B cell (primary cell): ENCODE data around the gene PRICKLE2. TPM values are rescaled to one million over a fixed set of nuclear protein-coding genes. Genes with fewer than 3 reads are reported as not detected.

Experiments
- ATAC-seq: fragments of 200-7000 bp; cut with Tn5 transposase; one replicate; pipeline ENCODE4 v1.10.0; 2021; ENCODE audit warnings: low read depth, mild to moderate bottlenecking, moderate number of reproducible peaks, moderate library complexity
- CTCF ChIA-PET: fragments of 350-600 bp; sonication (Branson Sonifier 250); formaldehyde crosslinking; loops from one replicate; lab custom pipeline; 2021; ENCODE audit warnings: antibody characterized with exemption, inconsistent platforms; lab: Charles Lee
- POLR2A ChIA-PET: fragments of 350-600 bp; sonication (Branson Sonifier 250); formaldehyde crosslinking; loops from one replicate; lab custom pipeline; 2021; ENCODE audit warnings: antibody characterized with exemption; lab: Charles Lee
- DNase-seq: peaks from one replicate; pipeline ENCODE4 v3.0.0; 2013
- H2AFZ ChIP-seq: 2 replicates; pipeline ENCODE4 v1.6.1; 2012; ENCODE audit warnings: mild to moderate bottlenecking, low read depth, low read length; ENCODE audit not compliant: insufficient read depth, poor library complexity, severe bottlenecking
- H3K27ac ChIP-seq, 2 donors: 1 replicate in 1 of 2; 2 replicates in 1 of 2; pipeline ENCODE4 v1.5.1; 2012 to 2013; ENCODE audit warnings: low read length in 2 of 2, mild to moderate bottlenecking in 2 of 2, moderate library complexity in 1 of 2
- H3K27me3 ChIP-seq, 4 experiments: fragments of 200-600 bp in 1 of 4; sonication (generic) in 1 of 4; replicated peaks in 1 of 4; 1 replicate in 2 of 4; 2 replicates in 2 of 4; pipeline versions ENCODE4 v1.6.1 to v1.7.0; 2013 to 2016; ENCODE audit warnings: low read length in 3 of 4, mild to moderate bottlenecking in 2 of 4, mixed read lengths in 1 of 4, moderate library complexity in 1 of 4; ENCODE audit not compliant: insufficient read depth in 4 of 4, control insufficient read depth in 3 of 4; ENCODE audit errors: control extremely low read depth in 1 of 4
- H3K36me3 ChIP-seq, 2 experiments: replicated peaks in 1 of 2; 1 replicate in 1 of 2; 2 replicates in 1 of 2; pipeline versions ENCODE4 v1.6.1 to v1.7.1; 2013; ENCODE audit warnings: low read length in 1 of 2; ENCODE audit not compliant: insufficient read depth in 2 of 2, control insufficient read depth in 1 of 2; ENCODE audit errors: control extremely low read depth in 1 of 2, extremely low read depth in 1 of 2
- H3K4me1 ChIP-seq, 2 donors: fragments of 200-600 bp in 1 of 2; sonication (generic) in 1 of 2; 1 replicate in 1 of 2; 2 replicates in 1 of 2; pipeline versions ENCODE4 v1.5.1 to v1.6.1; 2013 to 2017; ENCODE audit warnings: low read length in 2 of 2; ENCODE audit not compliant: control insufficient read depth in 2 of 2, insufficient read depth in 2 of 2
- H3K4me2 ChIP-seq: replicated peaks from 2 replicates; pipeline ENCODE3; 2012; ENCODE audit warnings: mild to moderate bottlenecking, low read depth, low read length; ENCODE audit not compliant: poor library complexity, severe bottlenecking
- H3K4me3 ChIP-seq, 5 experiments: fragments of 200-600 bp in 1 of 5; sonication (generic) in 1 of 5; 1 replicate in 3 of 5; 2 replicates in 2 of 5; pipeline versions ENCODE4 v1.5.1 to v1.7.0; 2011 to 2016; ENCODE audit warnings: low read length in 4 of 5, mild to moderate bottlenecking in 4 of 5, low read depth in 2 of 5, control low read depth in 1 of 5, moderate library complexity in 1 of 5; ENCODE audit not compliant: insufficient read depth in 1 of 5; ENCODE audit errors: control extremely low read depth in 1 of 5, extremely low read depth in 1 of 5
- H3K79me2 ChIP-seq: fragments of 200-600 bp; sonication (generic); one replicate; pipeline ENCODE4 v1.6.0; 2016; ENCODE audit warnings: low read length; ENCODE audit not compliant: control insufficient read depth, insufficient read depth
- H3K9ac ChIP-seq: fragments of 200-600 bp; sonication (generic); 2 replicates; pipeline ENCODE4 v1.6.1; 2017; ENCODE audit warnings: mild to moderate bottlenecking, low read length, moderate library complexity
- H3K9me3 ChIP-seq, 3 donors: one replicate each; pipeline versions ENCODE4 v1.6.1 to v1.7.1; 2013; ENCODE audit warnings: low read length in 2 of 3; ENCODE audit not compliant: control insufficient read depth in 2 of 3, insufficient read depth in 1 of 3; ENCODE audit errors: control extremely low read depth in 1 of 3
- H4K20me1 ChIP-seq: 2 replicates; pipeline ENCODE4 v1.6.0; 2012; ENCODE audit warnings: mild to moderate bottlenecking, low read length; ENCODE audit not compliant: insufficient read depth, control insufficient read depth, poor library complexity, severe bottlenecking
- H3K27ac Mint-ChIP-seq: one replicate; pipeline ENCODE4 v1.8.0; 2021; ENCODE audit warnings: mixed read lengths
- H3K27me3 Mint-ChIP-seq: one replicate; pipeline ENCODE4 v1.8.0; 2021; ENCODE audit warnings: mixed read lengths
- H3K4me1 Mint-ChIP-seq: one replicate; pipeline ENCODE4 v1.8.0; 2021; ENCODE audit warnings: mixed read lengths
- H3K4me3 Mint-ChIP-seq: one replicate; pipeline ENCODE4 v1.8.0; 2021; ENCODE audit warnings: mixed read lengths
- H3K9me3 Mint-ChIP-seq: one replicate; pipeline ENCODE4 v1.8.0; 2022; ENCODE audit warnings: mixed read lengths; ENCODE audit not compliant: insufficient read depth
- CTCF ChIP-seq: fragments of 200-600 bp; IDR thresholded peaks from one replicate; pipeline ENCODE4 v1.8.0; 2022; ENCODE audit warnings: antibody characterized with exemption, mild to moderate bottlenecking
- EZH2 ChIP-seq: IDR thresholded peaks from 2 replicates; pipeline ENCODE4 v1.6.1; 2012; ENCODE audit warnings: borderline replicate concordance, low read depth, mild to moderate bottlenecking, moderate library complexity, low read length; ENCODE audit not compliant: insufficient read depth, poor library complexity, severe bottlenecking
- WGBS: methylation state at CpG from one replicate; pipeline ENCODE4 v1.1.5; 2013; ENCODE audit warnings: missing lambda C conversion rate; ENCODE audit not compliant: insufficient coverage; 5-methylcytosine and 5-hydroxymethylcytosine counted together
- intact Hi-C: fragments of 100-400 bp; cut with micrococcal nuclease; formaldehyde crosslinking; loops from one replicate; pipeline ENCODE4 v1.10.0; 2022
- polyA plus RNA-seq: library from polyadenylated mRNA; depleted of rRNA; stranded (reverse); fragments of >200 nt; gene quantifications from 2 replicates; pipeline ENCODE4 v1.2.3, GENCODE V29; 2012
- total RNA-seq, 2 donors: library from RNA; stranded (reverse); fragments of 120-200 nt in 1 of 2; gene quantifications; 1 replicate in 1 of 2; 2 replicates in 1 of 2; pipeline versions ENCODE4 v1.2.3 to v1.2.4, GENCODE V29; 2013 to 2022

Gene PRICKLE2
- total and polyA plus RNA-seq, 2 donors (not counting 1 experiment from before 2014, with no cell fraction given): 0.30 to 1.4 TPM

GRCh38 chr3:64074895-64075679 is 150.2 kb downstream of the PRICKLE2 start:
- intact Hi-C loops: no loop called here

More at GRCh38 chr3:64074895-64075679, 150.2 kb downstream of the PRICKLE2 start:
- H3K4me3 ChIP-seq: no peak overlapping the region
- no peak for ATAC-seq
- H3K4me1 Mint-ChIP-seq: no peaks in the 10 kb centered on the region
- H3K27ac Mint-ChIP-seq: no peak overlapping the region
- CTCF ChIA-PET: no interaction called here
- H3K4me3 Mint-ChIP-seq: no peak overlapping the region
- no peak overlapping the region for H2AFZ ChIP-seq
- H3K79me2 ChIP-seq: no peaks in the 10 kb centered on the region
- H3K27me3 ChIP-seq: peaks cover 0 to 5% (median 2%) of the 10 kb centered on the region in 4 experiments
- H3K9me3 Mint-ChIP-seq: no peaks in the 10 kb centered on the region
- H4K20me1 ChIP-seq: no peaks in the 10 kb centered on the region
- no peaks in the 10 kb centered on the region for H3K36me3 ChIP-seq
- TF ChIP-seq CTCF (no peak), EZH2 (no peak)
- H3K27ac ChIP-seq: no peak overlapping the region
- no peaks in the 10 kb centered on the region for H3K4me1 ChIP-seq
- no CpG with 5 or more reads among the region's 6 CpGs for WGBS
- H3K27me3 Mint-ChIP-seq: peaks cover 25% of the 10 kb centered on the region
- peaks cover 0 to 4% (median 0%) of the 10 kb centered on the region in 3 donors for H3K9me3 ChIP-seq
- POLR2A ChIA-PET: no interaction called here
- no peak overlapping the region for H3K9ac ChIP-seq
- DNase-seq: no peak
- no peak overlapping the region for H3K4me2 ChIP-seq
